Smooth muscle cell (in vitro differentiated cells): Measurements from ENCODE around the gene SMARCAL1. TPM values are rescaled to one million over a fixed set of nuclear protein-coding genes. Genes with fewer than 3 reads are reported as not detected.

Experiments
- DNase-seq: peaks from one replicate; lab custom pipeline; 2025; ENCODE audit not compliant: unreplicated experiment; lab: John Stamatoyannopoulos, UW
- H2AFZ ChIP-seq: fragments of 200-600 bp; sonication (generic); 2 replicates; pipeline ENCODE4 v1.6.0; 2016; ENCODE audit warnings: antibody characterized with exemption, low read depth, mild to moderate bottlenecking
- H3F3A ChIP-seq: fragments of 200-600 bp; sonication (generic); 2 replicates; pipeline ENCODE4 v1.6.0; 2017; ENCODE audit warnings: antibody characterized with exemption, low read depth
- H3K27ac ChIP-seq: fragments of 200-600 bp; sonication (generic); 2 replicates; pipeline ENCODE4 v1.5.1; 2016; ENCODE audit warnings: low read depth, mild to moderate bottlenecking
- H3K27me3 ChIP-seq: fragments of 200-600 bp; sonication (generic); 2 replicates; pipeline ENCODE4 v1.6.1; 2016; ENCODE audit warnings: low read depth, mild to moderate bottlenecking
- H3K36me3 ChIP-seq: fragments of 200-600 bp; sonication (generic); 2 replicates; pipeline ENCODE4 v1.5.1; 2016; ENCODE audit warnings: low read depth
- H3K4me1 ChIP-seq: fragments of 200-600 bp; sonication (generic); 2 replicates; pipeline ENCODE4 v1.5.1; 2016; ENCODE audit warnings: low read depth
- H3K4me2 ChIP-seq: fragments of 200-600 bp; sonication (generic); 2 replicates; pipeline ENCODE4 v1.6.0; 2016; ENCODE audit warnings: mild to moderate bottlenecking
- H3K4me3 ChIP-seq: fragments of 200-600 bp; sonication (generic); 2 replicates; pipeline ENCODE4 v1.5.1; 2016; ENCODE audit warnings: mild to moderate bottlenecking
- H3K79me2 ChIP-seq: fragments of 200-600 bp; sonication (generic); 2 replicates; pipeline ENCODE4 v1.6.0; 2016; ENCODE audit warnings: low read depth, mild to moderate bottlenecking
- H3K9ac ChIP-seq: fragments of 200-600 bp; sonication (generic); 2 replicates; pipeline ENCODE4 v1.6.0; 2016; ENCODE audit warnings: low read depth
- H3K9me3 ChIP-seq: fragments of 200-600 bp; sonication (generic); replicated peaks from 2 replicates; pipeline ENCODE4 v1.5.1; 2016; ENCODE audit warnings: low read depth
- H4K20me1 ChIP-seq: fragments of 200-600 bp; sonication (generic); 2 replicates; pipeline ENCODE4 v1.6.0; 2016; ENCODE audit warnings: low read depth
- CTCF ChIP-seq: fragments of 200-600 bp; sonication (generic); IDR thresholded peaks from 2 replicates; pipeline ENCODE4 v1.5.1; 2017; ENCODE audit warnings: borderline replicate concordance, mild to moderate bottlenecking, antibody characterized with exemption; ENCODE audit not compliant: insufficient read depth, poor library complexity, severe bottlenecking
- WGBS: methylation state at CpG from one replicate; pipeline ENCODE4 v1.1.7; 2016; ENCODE audit warnings: low lambda C conversion rate; 5-methylcytosine and 5-hydroxymethylcytosine counted together
- polyA plus RNA-seq: library from polyadenylated mRNA; unstranded; fragments of >200 nt; fragmentation: Nextera tagmentation; extraction: Ambion mirVana; gene quantifications from 2 replicates; pipeline ENCODE4 v1.2.1, GENCODE V29; 2016
- total RNA-seq: library from RNA; depleted of rRNA; stranded (reverse); fragments of >200 nt; gene quantifications from 2 replicates; pipeline ENCODE4 v1.2.3, GENCODE V29; 2014

Gene SMARCAL1
- total and polyA plus RNA-seq, 2 experiments from 2014 or later, result 23.1 to 33.5 TPM

DNA sequence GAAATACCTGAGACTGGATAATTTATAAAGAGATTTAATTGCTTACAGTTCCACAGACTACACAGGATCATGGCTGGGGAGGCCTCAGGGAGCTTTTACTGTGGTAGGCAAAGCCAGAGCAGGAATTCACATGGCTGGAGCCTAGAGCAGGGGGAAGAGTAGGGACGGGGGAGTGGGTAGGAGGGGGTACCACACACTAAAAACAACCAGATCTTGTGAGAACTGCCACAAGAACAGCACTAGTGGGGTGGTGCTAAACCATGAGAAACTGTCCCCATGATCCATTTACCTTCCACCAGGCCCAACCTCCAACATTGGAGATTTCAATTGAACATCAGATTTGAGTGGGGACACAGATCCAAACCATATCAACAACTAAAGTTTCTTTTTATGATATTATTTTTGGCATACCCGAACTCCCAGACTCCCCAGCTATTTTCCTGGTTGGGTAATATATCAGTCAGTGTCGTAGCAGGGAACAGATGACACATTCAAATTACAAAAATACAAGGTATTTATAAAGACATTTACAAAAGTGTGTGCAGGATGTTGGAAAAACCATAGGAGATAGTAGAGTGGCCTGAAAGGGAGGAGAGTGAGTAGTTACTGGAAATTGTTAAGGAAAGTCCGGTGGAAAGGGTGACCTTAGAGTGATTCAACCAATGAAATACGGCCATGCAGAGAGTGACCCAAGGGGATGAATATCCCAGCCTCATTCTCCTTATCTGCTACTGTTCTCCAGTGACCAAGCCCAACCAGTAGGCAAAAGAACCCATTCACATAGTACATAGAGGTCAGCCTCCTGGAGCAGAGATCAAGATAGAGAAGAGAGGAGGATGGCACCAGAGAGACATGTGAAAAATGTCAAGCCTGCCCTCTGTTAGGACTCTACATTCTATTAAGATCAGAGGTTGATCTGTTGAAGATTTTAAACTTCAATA, 95.2 kb downstream of the SMARCAL1 start:
- 84% methylated on average over 5 of the region's 5 CpGs for WGBS
- Histone ChIP-seq H3K36me3 (no peaks in the 10 kb centered on the region), H3K9ac (no peak overlapping the region), H3K27me3 (no peaks in the 10 kb centered on the region), H4K20me1 (peaks cover 84% of the 10 kb centered on the region), H3K79me2 (no peaks in the 10 kb centered on the region), H3K27ac (no peak overlapping the region), H3F3A (peaks cover 13% of the 10 kb centered on the region), H3K9me3 (no peaks in the 10 kb centered on the region), H3K4me1 (no peaks in the 10 kb centered on the region), H3K4me3 (no peak overlapping the region), H3K4me2 (no peak overlapping the region), H2AFZ (no peak overlapping the region)
- no peak for TF ChIP-seq CTCF
- no peak for DNase-seq

DNA sequence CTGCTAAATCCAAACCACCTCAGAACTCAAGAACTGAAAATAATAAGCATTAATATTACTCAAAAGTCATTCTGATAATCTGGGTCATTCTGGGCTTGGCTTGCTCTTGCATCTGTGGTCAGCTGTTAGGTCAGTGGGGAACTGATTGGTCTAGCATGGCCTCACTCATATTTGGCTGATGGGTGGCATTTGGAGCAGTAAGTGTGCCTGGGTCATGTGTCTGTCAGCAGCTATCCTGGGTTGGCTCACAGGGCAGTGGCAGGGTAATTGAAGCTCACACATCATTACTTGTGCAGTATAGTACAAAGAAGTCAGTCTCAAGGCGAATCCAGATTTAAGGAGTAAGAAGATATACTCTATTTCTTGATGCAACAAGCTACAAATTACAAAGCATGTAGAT, 95.9 kb downstream of the SMARCAL1 start:
- Histone ChIP-seq H4K20me1 (peaks cover 82% of the 10 kb centered on the region), H3F3A (peaks cover 13% of the 10 kb centered on the region), H2AFZ (no peak overlapping the region), H3K4me2 (no peak overlapping the region), H3K36me3 (no peaks in the 10 kb centered on the region), H3K27me3 (no peaks in the 10 kb centered on the region), H3K79me2 (no peaks in the 10 kb centered on the region), H3K4me1 (no peaks in the 10 kb centered on the region), H3K9ac (no peak overlapping the region), H3K9me3 (no peaks in the 10 kb centered on the region), H3K27ac (no peak overlapping the region), H3K4me3 (no peak overlapping the region)
- WGBS, result 95% methylated on average over 1 of the region's 1 CpG
- DNase-seq, result no peak
- TF ChIP-seq CTCF, result no peak

GRCh38 chr2:216516730-216517350, 104.6 kb downstream of the SMARCAL1 start:
- H3K36me3 ChIP-seq, result no peaks in the 10 kb centered on the region
- H2AFZ ChIP-seq, result no peak overlapping the region
- H3K9ac ChIP-seq, result no peak overlapping the region
- H3K4me1 ChIP-seq, result no peaks in the 10 kb centered on the region
- H4K20me1 ChIP-seq, result peaks cover 31% of the 10 kb centered on the region
- H3F3A ChIP-seq, result no peaks in the 10 kb centered on the region
- no peak overlapping the region for H3K4me3 ChIP-seq
- no peak overlapping the region for H3K4me2 ChIP-seq
- WGBS, result 55% methylated on average over 2 of the region's 2 CpGs
- no peaks in the 10 kb centered on the region for H3K9me3 ChIP-seq
- H3K79me2 ChIP-seq, result no peaks in the 10 kb centered on the region
- TF ChIP-seq CTCF, result peak; percentile 71
- no peak for DNase-seq
- H3K27me3 ChIP-seq, result no peaks in the 10 kb centered on the region
- H3K27ac ChIP-seq, result no peak overlapping the region
